SK-MEL-5 (cell line): Measurements from ENCODE around the gene CBLIF. TPM values are rescaled to one million over a fixed set of nuclear protein-coding genes. Genes with fewer than 3 reads are reported as not detected.
"Not testable (repeated sequence)": the region's sequence is repeated elsewhere in the genome, so short reads cannot be mapped to it uniquely, and the experiment has no call there.

Experiments used
- DNase-seq: peaks from one replicate; pipeline ENCODE4 v3.0.0-alpha.2; 2016; ENCODE audit warnings: low read depth, low spot score
- in situ Hi-C: cut with HindIII; loops from 2 replicates; pipeline ENCODE4 v1.10.0; 2016; ENCODE audit warnings: low sequenced_read_pairs, high pct_unique_total_duplicates, low pct_unique_long_range_greater_than_20kb
- polyA plus RNA-seq, 2 experiments: library from polyadenylated mRNA; depleted of rRNA; stranded (reverse); fragments of >200 nt; gene quantifications; 2 replicates each; pipeline ENCODE4 v1.2.3, GENCODE V29; 2015
- total RNA-seq: library from RNA; depleted of rRNA; stranded (reverse); fragments of >200 nt; shearing (Covaris generic); gene quantifications from 2 replicates; pipeline ENCODE4 v1.2.3, GENCODE V29; 2014; rRNA removed

Gene CBLIF
- 0.55 TPM in 1 of 2 replicates, not detected in the other for total RNA-seq
- not detected in 2 replicates for polyA plus RNA-seq (2015; cell fraction: cytosol; rRNA removed)
- polyA plus RNA-seq (2015; cell fraction: nucleus; rRNA removed) = not detected in 2 replicates

- in situ Hi-C loops = no loop called here
- DNase-seq = no peak
Measured at GRCh38 chr11:59845399-59845798, at the start of gene CBLIF. CBLIF (minus strand) TSS chr11:59845499; CDS start chr11:59845453, 46 bp downstream.

- in situ Hi-C loops = no loop called here
- no peak for DNase-seq
Measured at GRCh38 chr11:59894616-59895015, 49.3 kb upstream of the CBLIF start.

- in situ Hi-C loops = no loop called here
- no peak for DNase-seq
Measured at GRCh38 chr11:59891781-59892181, 46.5 kb upstream of the CBLIF start.

GRCh38 chr11:59887156-59887555, 41.9 kb upstream of the CBLIF start:
- DNase-seq, in situ Hi-C loops: not testable (repeated sequence)

- DNase-seq = no peak
- in situ Hi-C loops = no loop called here
Measured at GRCh38 chr11:59883597-59883996, 38.3 kb upstream of the CBLIF start.

GRCh38 chr11:59879567-59879966, 34.3 kb upstream of the CBLIF start:
- no peak for DNase-seq
- in situ Hi-C loops = no loop called here

- DNase-seq = no peak
- in situ Hi-C loops = no loop called here
Measured at GRCh38 chr11:59878575-59878974, 33.3 kb upstream of the CBLIF start, which contains the start of gene OOSP3. OOSP3 (plus strand) TSS chr11:59878782; CDS start chr11:59878809, 27 bp downstream.

GRCh38 chr11:59877784-59878183, 32.5 kb upstream of the CBLIF start:
- in situ Hi-C loops = no loop called here
- DNase-seq = no peak

GRCh38 chr11:59877325-59877724, 32.0 kb upstream of the CBLIF start:
- no peak for DNase-seq
- in situ Hi-C loops = no loop called here

- in situ Hi-C loops = no loop called here
- DNase-seq = no peak
Measured at GRCh38 chr11:59875856-59876519, 30.7 kb upstream of the CBLIF start.

GRCh38 chr11:59872076-59872475, 26.8 kb upstream of the CBLIF start:
- in situ Hi-C loops = no loop called here
- DNase-seq = no peak

GRCh38 chr11:59867946-59868345, 22.6 kb upstream of the CBLIF start:
- no peak for DNase-seq
- in situ Hi-C loops = no loop called here

- no peak for DNase-seq
- in situ Hi-C loops = no loop called here
Measured at GRCh38 chr11:59866836-59867235, 21.5 kb upstream of the CBLIF start.

- in situ Hi-C loops = no loop called here
- peak; percentile 68 for DNase-seq
Measured at GRCh38 chr11:59866397-59866796, 21.1 kb upstream of the CBLIF start, which contains the start of gene TCN1. TCN1 (minus strand) TSS chr11:59866487; CDS start chr11:59866470, 17 bp downstream.

- in situ Hi-C loops = no loop called here
- peak; percentile 87 for DNase-seq
Measured at GRCh38 chr11:59865031-59865430, 19.7 kb upstream of the CBLIF start.

GRCh38 chr11:59862252-59862651, 17.0 kb upstream of the CBLIF start:
- no peak for DNase-seq
- in situ Hi-C loops = no loop called here

- in situ Hi-C loops = no loop called here
- no peak for DNase-seq
Measured at GRCh38 chr11:59859673-59860072, 14.4 kb upstream of the CBLIF start.

GRCh38 chr11:59857439-59858434, 12.4 kb upstream of the CBLIF start:
- in situ Hi-C loops = no loop called here
- DNase-seq = no peak
